HG03025 (cell line): ENCODE results near the gene AOAH.
"Not testable (repeated sequence)": the region's sequence is repeated elsewhere in the genome, so short reads cannot be mapped to it uniquely, and the experiment has no call there.

Source experiments
- ATAC-seq: cut with Tn5 transposase; IDR thresholded peaks from one replicate; pipeline ENCODE4 v1.9.1; 2021; ENCODE audit warnings: mild to moderate bottlenecking, moderate library complexity; ENCODE audit not compliant: unreplicated experiment, low FRiP score

Gene AOAH

DNA sequence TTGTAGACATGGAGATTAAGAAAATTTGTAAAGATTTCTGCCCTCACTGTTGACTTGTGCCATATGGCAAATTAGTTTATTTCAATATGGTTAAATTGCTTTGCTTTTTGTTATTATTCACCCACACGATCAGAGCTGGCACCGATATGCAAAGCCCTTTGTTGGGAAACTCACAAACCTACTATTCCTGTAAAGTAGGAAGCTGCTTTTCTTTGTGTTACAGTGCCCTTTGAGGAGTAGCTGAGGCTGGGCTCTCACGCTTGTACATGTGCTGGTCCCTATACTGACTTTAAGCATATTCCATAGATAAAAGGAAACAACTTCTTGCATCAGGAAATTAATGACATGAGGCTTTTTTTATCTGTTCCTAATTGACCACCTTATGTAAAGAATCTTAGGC lies 17.6 kb upstream of the AOAH start:
- ATAC-seq, result no peak

DNA sequence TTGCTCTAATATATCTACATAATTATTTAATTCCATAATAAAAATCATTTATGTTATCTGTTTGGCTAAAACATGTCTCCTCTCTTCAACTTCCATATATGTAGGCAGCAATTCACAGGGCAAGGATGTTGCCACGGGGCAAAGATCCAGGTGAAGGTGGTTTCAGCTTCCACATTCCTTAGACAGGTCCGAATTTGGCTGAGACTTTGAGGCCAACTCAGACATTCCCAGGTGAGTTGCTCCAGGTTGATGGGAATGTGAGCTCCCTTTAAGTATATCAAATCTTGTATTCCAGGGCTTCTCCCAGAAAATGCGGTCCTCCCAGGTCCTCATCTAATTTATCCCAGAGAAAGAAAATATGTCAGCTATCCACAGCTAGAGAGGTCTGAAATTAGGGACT lies 15.1 kb upstream of the AOAH start:
- no peak for ATAC-seq

DNA sequence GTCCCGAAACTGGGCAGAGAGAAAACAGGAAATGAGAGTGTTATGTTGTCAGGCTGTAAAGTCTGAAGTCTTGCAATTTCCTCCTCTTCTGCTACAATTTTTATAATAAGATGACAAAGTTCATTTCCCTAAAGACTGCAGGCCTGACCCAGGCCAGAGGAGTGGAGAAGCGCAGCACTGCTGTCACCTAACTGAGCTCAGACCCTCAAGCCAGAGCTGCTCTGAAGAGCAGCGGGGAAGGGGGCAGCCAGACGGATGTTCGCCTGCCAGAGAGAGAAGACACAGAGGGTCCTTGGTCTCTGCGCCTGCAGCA lies 12.6 kb upstream of the AOAH start:
- ATAC-seq, result peak; percentile 98

DNA sequence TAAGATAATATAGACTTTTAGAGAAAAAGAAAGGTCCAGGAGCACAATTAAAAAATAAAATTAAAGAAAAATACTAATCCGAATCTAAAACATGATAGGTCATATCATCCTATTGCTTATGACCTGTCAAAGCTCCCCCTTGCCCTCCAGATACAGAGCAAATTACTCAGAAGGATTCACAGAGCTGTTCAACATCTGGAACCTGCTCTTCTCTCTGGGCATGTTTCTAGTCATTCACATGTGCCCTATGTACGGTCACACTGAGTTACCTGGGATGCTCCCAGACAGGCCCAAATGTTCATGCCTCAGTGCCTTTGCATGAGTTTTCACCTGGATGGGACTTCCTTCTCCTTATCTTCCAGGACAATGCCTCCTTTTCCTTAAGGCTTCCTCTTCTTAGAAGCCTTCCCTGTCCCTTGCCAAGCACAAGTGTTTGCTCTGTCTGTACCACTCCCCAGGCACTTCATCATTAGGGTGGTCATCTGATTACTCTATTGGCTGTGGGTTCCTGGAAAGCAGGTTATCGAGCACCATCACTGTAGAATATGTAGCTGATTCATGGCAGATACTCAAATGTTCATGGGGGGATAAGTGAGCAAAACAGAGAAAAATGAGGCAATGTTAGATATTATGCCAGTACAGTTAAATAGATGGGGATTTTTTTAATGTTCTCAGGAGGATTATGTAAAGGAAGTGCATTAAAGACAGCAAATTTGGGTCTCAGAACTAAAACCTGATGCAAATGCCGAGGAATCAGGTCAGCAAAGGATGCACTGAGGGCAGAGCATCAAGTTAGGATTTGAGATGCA lies 12.0 kb upstream of the AOAH start:
- ATAC-seq, result peak; percentile 19

DNA sequence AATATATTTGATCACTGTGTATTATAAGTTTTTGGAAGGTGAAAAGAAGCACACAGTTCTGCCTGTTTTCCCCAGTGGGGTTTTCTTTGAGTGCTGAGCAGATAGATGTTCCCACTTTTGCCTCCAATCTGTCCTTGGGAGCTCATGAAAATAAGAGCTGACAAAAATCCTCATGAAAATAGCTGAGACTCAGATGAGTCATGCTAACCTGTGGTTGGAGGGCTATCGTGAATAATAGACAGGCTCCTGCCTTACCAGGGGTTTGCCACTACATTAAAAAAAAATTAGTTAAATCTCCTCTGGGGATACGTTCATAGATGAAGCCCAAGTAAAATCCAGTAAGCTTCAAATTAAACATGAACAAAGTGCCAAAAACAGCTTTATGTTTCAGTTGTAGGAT lies 10.9 kb upstream of the AOAH start:
- ATAC-seq, result no peak

DNA sequence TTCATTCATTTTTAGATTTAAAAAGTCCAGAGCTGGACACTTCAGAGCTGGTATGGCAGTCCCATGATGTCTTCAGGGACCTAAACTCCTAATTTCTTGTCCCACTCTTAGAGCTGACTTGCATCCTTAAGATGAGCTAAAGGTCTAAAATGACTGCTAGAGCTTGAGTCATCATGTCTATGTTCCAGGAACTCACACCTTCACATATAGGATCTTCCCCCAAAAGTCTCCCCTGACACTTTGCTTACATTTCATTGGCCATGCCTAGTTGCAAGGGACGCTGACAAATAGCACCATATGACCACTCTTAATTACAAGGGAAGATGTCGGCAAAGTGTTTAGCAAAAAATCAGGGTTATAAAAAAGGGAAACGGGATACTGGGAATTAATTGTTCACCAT lies 10.4 kb upstream of the AOAH start:
- ATAC-seq, result no peak

DNA sequence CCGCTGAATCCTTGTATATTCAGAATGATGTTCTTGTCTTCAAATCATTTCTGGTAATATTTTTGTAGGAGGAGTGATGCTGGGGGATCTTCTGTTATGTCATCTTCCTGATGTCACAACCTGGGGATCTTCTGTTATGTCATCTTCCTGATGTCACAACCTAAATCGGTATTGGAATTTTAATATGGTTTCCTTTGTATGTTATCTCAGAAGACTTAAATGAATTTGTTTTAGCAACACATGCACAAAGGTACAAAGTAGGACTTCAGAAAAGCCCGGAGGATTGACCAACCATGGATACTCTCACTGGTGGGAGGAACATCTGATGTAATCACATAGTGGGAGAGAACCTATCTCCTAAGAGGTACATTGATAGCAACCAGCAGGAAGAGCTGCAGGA lies 9.1 kb upstream of the AOAH start:
- ATAC-seq, result no peak

DNA sequence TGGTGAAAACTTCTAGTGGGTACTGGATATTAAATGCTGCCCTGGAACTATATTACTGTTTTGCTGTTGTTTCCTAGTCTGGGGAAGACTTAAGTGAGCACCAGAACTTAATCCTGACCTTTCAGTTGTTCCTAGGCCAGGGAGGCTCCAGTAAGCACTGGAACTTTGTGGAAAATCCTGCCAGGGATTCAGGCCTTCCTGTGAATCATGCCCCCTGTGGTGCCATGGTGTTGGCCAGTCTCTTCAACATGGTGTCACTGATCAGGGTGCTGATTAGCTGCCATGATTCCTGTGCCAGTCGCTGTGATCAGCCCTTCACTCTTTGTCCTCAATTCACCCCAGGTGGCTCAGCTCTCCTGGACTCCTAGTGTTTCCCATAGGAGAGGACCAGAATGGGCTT lies 8.5 kb upstream of the AOAH start:
- no peak for ATAC-seq

DNA sequence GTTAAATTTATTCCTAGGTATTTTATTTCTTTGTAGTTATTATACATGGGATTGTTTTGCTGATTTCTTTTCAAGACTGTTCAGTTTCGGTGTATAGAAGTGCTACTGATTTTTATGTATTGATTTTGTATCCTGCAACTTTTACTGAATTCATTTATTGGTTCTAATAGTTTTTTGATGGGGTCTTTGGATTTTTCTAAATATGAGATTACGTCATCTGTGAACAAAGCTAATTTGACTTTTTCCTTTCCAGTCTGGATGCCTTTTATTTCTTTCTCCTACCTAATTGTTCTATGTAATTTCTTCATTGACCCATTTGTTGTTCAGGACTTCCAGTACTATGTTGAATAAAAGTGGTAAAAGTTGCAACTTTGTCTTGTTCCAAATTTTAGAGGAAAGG lies 5.8 kb upstream of the AOAH start:
- no peak for ATAC-seq

DNA sequence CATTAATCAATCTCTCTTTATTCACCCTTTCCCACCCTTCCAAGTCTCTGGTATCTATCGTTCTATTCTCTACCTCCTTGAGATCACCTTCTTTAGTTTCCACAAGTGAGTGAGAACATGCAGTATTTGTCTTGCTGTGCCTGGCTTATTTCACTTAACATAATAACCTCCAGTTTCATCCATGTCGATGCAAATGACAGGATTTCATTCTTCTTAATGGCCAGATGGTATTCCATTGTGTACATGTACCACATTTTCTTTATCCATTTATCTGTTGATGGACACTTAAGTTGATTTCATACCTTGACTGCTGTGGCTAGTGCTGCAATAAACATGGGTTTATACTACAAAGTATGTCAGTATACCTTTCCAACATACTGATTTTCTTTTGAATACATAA lies 3.8 kb upstream of the AOAH start:
- ATAC-seq, result no peak

DNA sequence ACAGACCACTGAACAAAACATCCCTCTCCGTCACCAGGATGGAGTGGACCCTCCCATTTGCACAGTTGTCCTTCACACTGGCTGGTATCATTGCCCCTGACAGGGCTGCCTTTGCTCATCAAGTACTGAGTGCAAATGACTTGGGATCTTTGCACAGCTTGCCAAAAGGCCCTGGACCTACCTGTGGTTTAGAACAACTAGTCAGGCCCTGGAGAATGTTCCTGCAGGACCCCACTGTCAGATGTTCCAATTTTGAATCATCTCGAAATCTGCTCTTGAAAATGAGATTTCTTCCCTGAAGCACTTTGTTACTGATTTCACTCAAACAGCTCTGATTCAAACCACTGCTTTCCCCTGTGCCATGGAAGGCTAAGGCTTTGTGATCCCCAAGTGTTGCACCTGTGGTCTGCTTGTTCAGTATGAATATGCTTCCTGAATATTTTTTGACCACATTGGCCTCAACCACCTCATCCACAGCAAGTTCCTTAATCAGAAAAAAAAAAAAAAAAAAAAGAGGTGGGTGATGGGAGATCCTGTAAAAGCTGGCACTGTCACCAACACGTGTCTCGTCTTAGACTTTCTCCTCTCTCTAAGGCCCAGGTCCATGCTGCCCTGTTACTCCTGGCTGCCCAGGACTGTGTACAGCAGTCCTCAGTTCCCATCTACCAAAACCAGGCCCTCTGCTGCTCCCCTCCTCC lies 2.7 kb upstream of the AOAH start:
- ATAC-seq, result no peak

DNA sequence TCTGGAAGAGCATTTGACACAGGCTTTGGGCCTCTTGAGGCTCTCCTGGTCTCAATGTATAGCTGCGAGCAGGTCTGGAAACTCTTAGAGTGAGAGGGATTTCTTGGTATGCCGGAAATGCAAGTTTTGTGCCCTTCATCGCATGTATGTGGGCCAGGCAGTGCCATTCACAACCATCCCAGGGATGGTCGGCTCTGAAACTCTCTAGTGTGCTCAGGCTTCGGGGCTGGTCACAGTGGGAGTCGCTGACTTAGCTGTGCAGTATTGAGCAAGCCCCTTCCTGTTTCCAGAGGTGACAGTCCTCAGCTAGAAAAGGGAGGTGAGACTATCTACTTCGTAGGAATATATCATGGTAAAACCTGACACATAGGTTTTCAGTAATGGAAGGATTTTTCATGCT lies 2.0 kb upstream of the AOAH start:
- no peak for ATAC-seq

DNA sequence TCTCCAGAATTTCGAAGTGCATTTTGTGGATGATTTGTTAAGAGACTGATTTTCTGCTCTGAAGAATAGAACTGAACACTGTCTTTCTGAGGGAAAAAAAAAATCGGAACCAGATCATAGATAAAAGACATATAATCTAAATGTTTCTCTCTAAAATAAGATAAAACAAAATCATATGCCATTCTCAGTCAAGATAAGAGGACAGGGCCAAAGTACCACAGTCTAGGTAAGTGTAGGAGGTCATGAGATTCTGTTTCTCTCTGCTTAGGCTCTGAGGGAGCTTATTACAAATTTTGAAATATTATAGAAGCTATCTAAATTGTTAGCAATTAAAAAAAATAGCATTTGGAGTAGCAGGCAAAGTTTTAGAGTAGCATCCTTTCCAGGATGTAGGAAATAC lies 702 bp upstream of the AOAH start:
- no peak for ATAC-seq

DNA sequence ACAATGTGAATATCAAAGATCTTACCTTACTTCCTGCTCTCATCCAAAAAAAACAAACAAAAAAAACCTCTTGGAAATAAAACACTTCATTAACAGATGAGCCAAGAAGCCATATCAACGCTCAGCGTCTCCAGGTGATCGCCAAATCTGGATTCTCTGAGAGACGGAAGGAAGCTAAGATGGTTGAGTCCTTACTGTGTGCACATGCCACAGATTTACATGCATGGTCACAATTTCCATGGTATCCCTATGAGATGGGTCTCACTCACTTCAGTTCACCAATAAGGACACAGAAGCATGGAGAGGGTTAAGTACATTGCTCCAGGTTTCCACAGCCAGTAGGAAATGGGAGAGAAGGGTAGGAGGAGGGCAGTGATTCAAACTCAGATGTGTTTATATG lies 1.0 kb downstream of the AOAH start:
- no peak for ATAC-seq

DNA sequence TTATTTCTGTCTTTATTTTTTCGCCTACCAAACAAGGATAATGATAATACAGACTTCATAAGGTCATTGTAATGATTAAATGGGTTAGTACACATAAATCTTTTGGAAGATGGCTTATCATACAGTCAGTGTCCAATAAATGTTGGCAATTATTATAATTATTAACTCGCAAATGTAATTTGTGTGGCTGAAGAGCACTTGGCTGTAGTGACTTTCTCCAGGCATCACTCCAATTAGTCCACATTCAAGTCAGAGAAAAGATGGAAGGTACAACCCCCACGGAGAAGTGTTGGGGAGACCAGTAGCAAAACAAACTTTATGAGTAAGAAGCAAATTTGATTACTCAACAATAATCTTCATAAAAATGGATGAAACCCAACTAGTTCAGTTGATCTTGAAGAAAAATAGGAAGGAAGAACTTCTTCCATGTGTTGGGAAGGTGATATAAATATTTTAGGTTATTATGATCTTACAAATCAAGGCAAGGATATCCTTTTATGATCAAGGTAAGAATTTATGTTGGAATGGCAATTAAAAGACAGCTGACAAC lies 5.1 kb downstream of the AOAH start:
- no peak for ATAC-seq

DNA sequence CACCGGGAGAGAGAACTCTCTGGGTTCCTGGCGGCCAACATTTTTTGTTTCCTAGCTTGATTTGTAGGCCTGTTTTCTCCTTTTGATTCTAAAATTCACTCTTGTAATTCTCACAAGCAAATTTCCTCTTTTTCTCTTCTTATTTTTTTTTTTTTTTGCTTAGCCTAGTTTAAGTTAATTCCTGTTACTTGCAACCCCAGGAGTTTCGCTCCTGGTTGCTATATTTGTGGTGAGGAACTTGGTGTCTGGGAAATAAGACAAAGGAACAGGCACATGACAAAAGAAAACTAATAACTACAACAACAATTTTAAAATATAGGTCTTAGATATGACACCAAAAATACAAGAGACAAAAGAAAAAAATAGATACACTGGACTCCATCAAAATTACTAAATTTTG lies 6.7 kb downstream of the AOAH start:
- no peak for ATAC-seq

DNA sequence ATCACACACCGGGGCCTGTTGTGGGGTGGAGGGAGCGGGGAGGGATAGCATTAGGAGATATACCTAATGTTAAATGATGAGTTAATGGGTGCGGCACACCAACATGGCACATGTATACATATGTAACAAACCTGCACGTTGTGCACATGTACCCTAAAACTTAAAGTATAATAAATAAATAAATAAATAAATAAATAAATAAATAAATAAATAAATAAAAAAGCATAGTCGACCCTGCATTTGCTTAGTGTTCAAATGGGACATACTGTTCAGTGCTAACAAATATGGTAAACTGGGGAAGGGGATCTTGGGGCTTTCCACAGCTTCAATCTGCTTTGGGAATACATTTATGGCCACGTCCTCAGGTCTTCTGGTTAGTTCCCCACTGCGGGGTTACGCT lies 7.5 kb downstream of the AOAH start:
- ATAC-seq, result not testable (repeated sequence)

DNA sequence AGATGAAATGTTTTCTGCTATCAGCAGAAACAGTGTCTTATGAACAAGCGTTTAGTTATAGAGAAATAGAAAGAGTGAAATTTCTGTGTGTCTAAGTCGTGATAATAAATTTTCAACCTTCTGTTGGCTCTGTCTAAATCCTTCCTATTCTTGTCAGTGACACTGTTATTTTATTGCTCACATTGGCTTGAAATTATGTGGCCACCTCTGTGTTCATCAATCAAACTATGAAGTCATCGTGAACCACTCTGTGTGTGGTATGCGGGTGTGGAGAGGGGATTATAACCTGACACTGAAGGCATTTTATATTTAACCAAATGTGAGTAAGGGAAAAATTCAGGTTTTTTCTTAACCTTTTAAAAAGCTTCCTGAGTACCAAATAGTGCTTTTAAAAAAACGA lies 12.3 kb downstream of the AOAH start:
- no peak for ATAC-seq

DNA sequence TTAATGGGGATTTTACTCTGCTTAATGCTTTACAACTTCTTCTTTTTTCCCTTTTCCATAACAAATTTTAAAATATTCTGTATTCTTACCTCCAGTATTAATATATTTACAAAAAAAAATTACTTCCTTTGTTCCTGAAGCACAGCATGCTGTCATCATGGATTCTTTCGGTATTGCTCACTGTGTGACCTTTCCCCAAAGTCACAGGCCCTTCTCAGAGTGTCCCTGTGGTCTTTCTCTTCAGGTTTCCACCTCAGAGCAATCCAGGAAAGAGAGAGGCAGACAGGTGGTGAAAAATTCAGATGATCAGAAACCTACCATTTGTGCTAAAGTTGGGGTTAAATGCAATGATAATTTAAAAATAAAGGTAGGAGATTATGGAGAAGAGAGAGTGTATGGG lies 13.0 kb downstream of the AOAH start:
- ATAC-seq, result no peak

DNA sequence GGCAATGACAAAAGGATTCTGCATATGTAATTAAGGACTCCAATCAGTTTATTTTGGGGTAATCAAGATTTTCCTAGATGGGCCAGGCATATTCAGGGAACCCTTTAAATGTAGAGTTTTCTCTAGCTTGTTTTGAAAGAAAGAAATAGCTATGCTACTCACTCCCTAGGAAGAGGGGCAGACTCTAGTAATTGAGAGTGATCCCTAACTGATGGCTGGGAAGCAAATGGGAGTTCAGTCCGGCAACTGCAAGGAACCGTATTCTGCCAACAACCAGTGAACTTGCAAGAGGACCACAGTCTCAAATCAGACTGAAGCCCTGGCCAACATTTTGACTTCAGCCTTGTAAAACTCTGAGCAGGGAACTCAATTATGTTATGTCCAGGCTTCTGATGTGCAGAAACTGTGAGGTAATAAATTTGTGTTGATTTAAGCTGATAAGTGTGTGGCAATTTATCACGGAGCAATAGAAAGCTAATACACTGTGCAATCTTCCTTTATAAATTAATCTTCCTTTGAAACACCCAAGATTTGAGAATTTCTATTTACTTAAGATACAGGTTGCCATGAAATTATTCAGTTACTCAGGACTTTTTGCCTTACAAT lies 14.0 kb downstream of the AOAH start:
- no peak for ATAC-seq

DNA sequence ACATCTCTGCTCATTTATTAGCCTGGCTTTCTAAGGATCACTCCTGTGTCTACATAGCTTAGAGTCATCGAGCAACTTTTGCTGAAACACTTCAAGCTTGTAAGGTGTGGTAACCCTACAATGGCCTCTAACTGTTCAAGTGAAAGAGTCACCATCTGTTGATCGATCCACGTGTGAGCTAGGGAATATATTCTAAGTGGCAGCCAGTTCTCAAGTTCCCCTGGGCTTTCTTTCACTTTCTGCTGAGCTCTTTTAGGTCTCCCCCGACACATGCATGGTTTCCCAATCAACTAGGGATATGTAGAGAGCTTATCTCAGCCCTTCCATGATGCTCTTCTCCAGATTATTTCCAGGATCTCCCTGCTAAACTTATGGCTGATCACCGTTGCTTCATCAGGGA lies 15.5 kb downstream of the AOAH start:
- ATAC-seq, result no peak

DNA sequence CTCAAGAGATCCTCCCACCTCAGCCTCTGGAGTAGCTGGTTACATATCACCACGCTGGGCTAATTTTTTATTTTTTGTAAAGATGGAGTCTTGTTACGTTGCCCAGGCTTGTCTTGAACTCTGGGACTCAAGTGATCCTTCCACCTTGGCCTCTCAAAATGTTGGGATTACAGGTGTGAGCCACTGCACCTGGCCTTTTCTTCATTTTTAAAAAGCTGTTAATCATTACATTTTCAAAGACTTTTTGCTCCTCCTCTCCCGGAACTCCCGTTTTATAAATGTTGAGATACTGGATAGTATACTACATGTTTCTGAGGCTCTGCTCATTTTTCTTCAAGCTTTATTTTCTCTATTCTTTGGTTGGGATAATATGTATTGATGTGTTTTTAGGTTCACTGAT lies 16.4 kb downstream of the AOAH start:
- no peak for ATAC-seq
